K562 (cell line): ENCODE measurements around the gene PYGM. TPM values are rescaled to one million over a fixed set of nuclear protein-coding genes. Genes with fewer than 3 reads are reported as not detected.

Source experiments
- ADNP ChIP-seq: fragments of 200-800 bp; sonication (Bioruptor generic); IDR thresholded peaks from 2 replicates; pipeline ENCODE4 v1.6.1; 2016; ENCODE audit warnings: missing genetic modification characterization, missing compliant biosample characterization
- C11orf30 ChIP-seq: fragments of 450-650 bp; IDR thresholded peaks from 2 replicates; pipeline ENCODE4 v1.6.1; 2016; ENCODE audit warnings: low read depth, mild to moderate bottlenecking
- CAMTA2 ChIP-seq: fragments of 250-450 bp; sonication (Bioruptor Pico); conservative IDR thresholded peaks from 2 replicates; pipeline ENCODE4 v1.5.1; 2022
- CHD2 ChIP-seq: IDR thresholded peaks from 2 replicates; pipeline ENCODE4 v1.6.1; 2011; ENCODE audit warnings: low read depth, low read length
- CREB3 ChIP-seq: fragments of 450-650 bp; conservative IDR thresholded peaks from 2 replicates; pipeline ENCODE4 v1.6.1; 2016; ENCODE audit warnings: missing genetic modification characterization, low read depth, mild to moderate bottlenecking, missing compliant biosample characterization, moderate library complexity
- FIP1L1 ChIP-seq: fragments of 200-400 bp; formaldehyde crosslinking; IDR thresholded peaks from 2 replicates; pipeline ENCODE4 v1.6.1; 2018; ENCODE audit warnings: mild to moderate bottlenecking, low read depth, low read length; ENCODE audit not compliant: poor library complexity, severe bottlenecking
- HMGXB4 ChIP-seq: sonication (generic); formaldehyde crosslinking; IDR thresholded peaks from 2 replicates; pipeline ENCODE4 v1.8.1; 2023; ENCODE audit warnings: mild to moderate bottlenecking, missing genetic modification reagents
- MTF1 ChIP-seq: fragments of 250-450 bp; sonication (Bioruptor Pico); IDR thresholded peaks from 2 replicates; pipeline ENCODE4 v1.9.0; 2021; ENCODE audit warnings: moderate library complexity, mild to moderate bottlenecking, inconsistent platforms, borderline replicate concordance
- NR0B1 ChIP-seq: fragments of 450-650 bp; IDR thresholded peaks from one replicate; pipeline ENCODE4 v1.6.1; 2018; ENCODE audit warnings: mild to moderate bottlenecking, moderate library complexity; ENCODE audit not compliant: partially characterized antibody
- PCBP2 ChIP-seq: fragments of 200-400 bp; formaldehyde crosslinking; IDR thresholded peaks from 2 replicates; pipeline ENCODE4 v1.6.1; 2018; ENCODE audit warnings: low read length, low read depth, mild to moderate bottlenecking, moderate library complexity; ENCODE audit not compliant: poor library complexity, severe bottlenecking
- PRDM10 ChIP-seq: fragments of 450-650 bp; IDR thresholded peaks from 2 replicates; pipeline ENCODE4 v1.6.1; 2018; ENCODE audit not compliant: partially characterized antibody
- RBM34 ChIP-seq: fragments of 200-400 bp; formaldehyde crosslinking; IDR thresholded peaks from 2 replicates; pipeline ENCODE4 v1.6.1; 2018; ENCODE audit warnings: low read length, borderline replicate concordance; ENCODE audit not compliant: insufficient read depth
- SP2 ChIP-seq: IDR thresholded peaks from 2 replicates; pipeline ENCODE4 v1.6.1; 2011; ENCODE audit warnings: mild to moderate bottlenecking, low read depth, low read length, moderate library complexity; ENCODE audit not compliant: poor library complexity, severe bottlenecking; ENCODE audit errors: extremely low read depth
- TFAM ChIP-seq: fragments of 250-450 bp; sonication (Bioruptor Pico); conservative IDR thresholded peaks from 2 replicates; pipeline ENCODE4 v1.5.0; 2021; ENCODE audit warnings: mild to moderate bottlenecking, moderate library complexity
- ZBTB8A ChIP-seq: fragments of 450-650 bp; IDR thresholded peaks from 2 replicates; pipeline ENCODE4 v1.6.1; 2018; ENCODE audit warnings: mild to moderate bottlenecking, moderate library complexity; ENCODE audit not compliant: partially characterized antibody
- ZKSCAN1 ChIP-seq: fragments of 150-350 bp; IDR thresholded peaks from 2 replicates; pipeline ENCODE4 v1.6.1; 2016; ENCODE audit warnings: low read depth, low read length
- ZNF124 ChIP-seq: sonication (generic); formaldehyde crosslinking; IDR thresholded peaks from 2 replicates; pipeline ENCODE4 v1.8.1; 2022; ENCODE audit warnings: missing genetic modification reagents
- ZNF165 ChIP-seq: fragments of 250-450 bp; sonication (Bioruptor Pico); IDR thresholded peaks from 2 replicates; pipeline ENCODE4 v1.4.0; 2020; ENCODE audit warnings: borderline replicate concordance
- ZNF175 ChIP-seq: fragments of 200-800 bp; sonication (Bioruptor generic); IDR thresholded peaks from 2 replicates; pipeline ENCODE4 v1.6.1; 2016; ENCODE audit warnings: low read depth, mild to moderate bottlenecking, missing genetic modification characterization, missing compliant biosample characterization
- ZNF431 ChIP-seq: sonication (generic); formaldehyde crosslinking; IDR thresholded peaks from 2 replicates; pipeline ENCODE4 v1.8.0; 2022; ENCODE audit warnings: mild to moderate bottlenecking, missing genetic modification reagents
- polyA plus RNA-seq, 8 experiments: library from polyadenylated mRNA; depleted of rRNA in 4 of 8; stranded (reverse) in 5 of 8; unstranded in 3 of 8; fragments of >200 nt; fragmentation: Nextera tagmentation in 2 of 8; fragmentation: Illumina TruSeq in 1 of 8; extraction: Ambion mirVana in 2 of 8; extraction: Trizol in 1 of 8; gene quantifications; 2 replicates each; pipeline versions ENCODE4 v1.2.1 to v1.2.3, GENCODE V29; 2011 to 2014; ENCODE audit warnings: inconsistent platforms in 1 of 8, missing spikeins in 1 of 8
- total RNA-seq, 7 experiments: library from RNA; depleted of rRNA in 6 of 7; stranded (reverse); fragments of >200 nt in 6 of 7; fragmentation: Illumina TruSeq in 2 of 7; extraction: Trizol in 2 of 7; gene quantifications; 2 replicates each; pipeline versions ENCODE4 v1.2.1 to v1.2.3, GENCODE V29; 2011 to 2021; ENCODE audit warnings: low replicate concordance in 1 of 7

Gene PYGM
- total and polyA plus RNA-seq, 9 of the 15 experiments (the other 6 are each of a cell fraction or from before 2014, with no cell fraction given): 0.07 to 1.5 (median 0.68) TPM

- peak; percentile 57 for TF ChIP-seq PRDM10
- TF ChIP-seq C11orf30: no peak
- TF ChIP-seq RBM34: no peak
- no peak for TF ChIP-seq TFAM (CRISPR knock-in tag)
- no peak for TF ChIP-seq ZNF124 (CRISPR knock-in tag)
- TF ChIP-seq SP2: no peak
- TF ChIP-seq HMGXB4: no peak
- no peak for TF ChIP-seq ZKSCAN1
- no peak for TF ChIP-seq ZNF431 (CRISPR knock-in tag)
- no peak for TF ChIP-seq ZNF175 (CRISPR knock-in tag)
- no peak for TF ChIP-seq ZNF165 (CRISPR knock-in tag)
- TF ChIP-seq CHD2: no peak
- no peak for TF ChIP-seq ADNP (tag)
- peak; percentile 37 for TF ChIP-seq FIP1L1
- no peak for TF ChIP-seq PCBP2
- no peak for TF ChIP-seq MTF1
- no peak for TF ChIP-seq CREB3 (tag)
- no peak for TF ChIP-seq ZBTB8A
- no peak for TF ChIP-seq CAMTA2 (CRISPR knock-in tag)
- TF ChIP-seq NR0B1: no peak
Measured at GRCh38 chr11:64742889-64743590, 16.7 kb downstream of the PYGM start (continued).
